GM23248 (cell line): ENCODE data around the gene JSRP1. TPM values are rescaled to one million over a fixed set of nuclear protein-coding genes. Genes with fewer than 3 reads are reported as not detected.

ENCODE experiments used
- DNase-seq: peaks from one replicate; pipeline ENCODE4 v3.0.0-alpha.2; 2015
- H2AFZ ChIP-seq: fragments of 200-600 bp; sonication (generic); 2 replicates; pipeline ENCODE4 v1.6.1; 2016; ENCODE audit warnings: antibody characterized with exemption
- H3F3A ChIP-seq: fragments of 200-600 bp; sonication (generic); 2 replicates; pipeline ENCODE4 v1.6.1; 2016; ENCODE audit warnings: mild to moderate bottlenecking, antibody characterized with exemption, mixed run types; ENCODE audit not compliant: insufficient read depth
- H3K27ac ChIP-seq: fragments of 200-600 bp; sonication (generic); 2 replicates; pipeline ENCODE4 v1.5.1; 2016; ENCODE audit warnings: mild to moderate bottlenecking
- H3K27me3 ChIP-seq: fragments of 200-600 bp; sonication (generic); replicated peaks from 2 replicates; pipeline ENCODE4 v1.6.1; 2016; ENCODE audit warnings: mild to moderate bottlenecking; ENCODE audit not compliant: insufficient read depth
- H3K36me3 ChIP-seq: fragments of 200-600 bp; sonication (generic); 2 replicates; pipeline ENCODE4 v1.6.1; 2016; ENCODE audit warnings: low read depth, mild to moderate bottlenecking
- H3K4me1 ChIP-seq: fragments of 200-600 bp; sonication (generic); 2 replicates; pipeline ENCODE4 v1.6.1; 2016; ENCODE audit warnings: mild to moderate bottlenecking; ENCODE audit not compliant: insufficient read depth
- H3K4me2 ChIP-seq: fragments of 200-600 bp; sonication (generic); one replicate; pipeline ENCODE4 v1.6.1; 2016; ENCODE audit warnings: mild to moderate bottlenecking; ENCODE audit not compliant: unreplicated experiment
- H3K4me3 ChIP-seq: fragments of 200-600 bp; sonication (generic); 2 replicates; pipeline ENCODE4 v1.5.1; 2016; ENCODE audit warnings: mild to moderate bottlenecking
- H3K79me2 ChIP-seq: fragments of 200-600 bp; sonication (generic); 2 replicates; pipeline ENCODE4 v1.6.1; 2016; ENCODE audit warnings: mild to moderate bottlenecking; ENCODE audit not compliant: insufficient read depth
- H3K9ac ChIP-seq: fragments of 200-600 bp; sonication (generic); 2 replicates; pipeline ENCODE4 v1.6.1; 2016; ENCODE audit warnings: mild to moderate bottlenecking
- H3K9me2 ChIP-seq: fragments of 200-600 bp; sonication (generic); 2 replicates; pipeline ENCODE4 v1.6.1; 2016; ENCODE audit warnings: mixed run types, mild to moderate bottlenecking, moderate library complexity; ENCODE audit not compliant: insufficient read depth
- H3K9me3 ChIP-seq: fragments of 200-600 bp; sonication (generic); one replicate; pipeline ENCODE4 v1.6.1; 2017; ENCODE audit warnings: low read depth
- H4K20me1 ChIP-seq: fragments of 200-600 bp; sonication (generic); 2 replicates; pipeline ENCODE4 v1.6.0; 2016; ENCODE audit not compliant: insufficient read depth
- EZH2 ChIP-seq: fragments of 200-600 bp; sonication (generic); IDR thresholded peaks from 2 replicates; pipeline ENCODE4 v1.6.1; 2018; ENCODE audit warnings: antibody characterized with exemption, mild to moderate bottlenecking; ENCODE audit not compliant: insufficient read depth, poor library complexity, severe bottlenecking
- EZH2phosphoT487 ChIP-seq: fragments of 200-600 bp; sonication (generic); IDR thresholded peaks from 2 replicates; pipeline ENCODE4 v1.6.1; 2018; ENCODE audit warnings: antibody characterized with exemption, moderate library complexity, mild to moderate bottlenecking, low read depth; ENCODE audit not compliant: insufficient read depth
- WGBS, 2 experiments: methylation state at CpG; one replicate each; pipeline ENCODE4 v1.1.6; 2015 to 2017; ENCODE audit warnings: low lambda C conversion rate in 2 of 2, low coverage in 1 of 2; ENCODE audit errors: missing lambda C conversion rate in 2 of 2; 5-methylcytosine and 5-hydroxymethylcytosine counted together
- in situ Hi-C: fragments of 300-500 bp; cut with MboI; formaldehyde crosslinking; loops from 2 replicates; pipeline ENCODE4 v1.15.0; 2020
- polyA plus RNA-seq: library from polyadenylated mRNA; unstranded; fragments of >200 nt; fragmentation: Nextera tagmentation; extraction: Ambion mirVana; gene quantifications from 2 replicates; pipeline ENCODE4 v1.2.1, GENCODE V29; 2016
- total RNA-seq: library from RNA; depleted of rRNA; stranded (reverse); fragments of >200 nt; shearing (Covaris generic); gene quantifications from 2 replicates; pipeline ENCODE4 v1.2.3, GENCODE V29; 2014

Gene JSRP1
- total and polyA plus RNA-seq, 2 experiments from 2014 or later, result not detected

DNA sequence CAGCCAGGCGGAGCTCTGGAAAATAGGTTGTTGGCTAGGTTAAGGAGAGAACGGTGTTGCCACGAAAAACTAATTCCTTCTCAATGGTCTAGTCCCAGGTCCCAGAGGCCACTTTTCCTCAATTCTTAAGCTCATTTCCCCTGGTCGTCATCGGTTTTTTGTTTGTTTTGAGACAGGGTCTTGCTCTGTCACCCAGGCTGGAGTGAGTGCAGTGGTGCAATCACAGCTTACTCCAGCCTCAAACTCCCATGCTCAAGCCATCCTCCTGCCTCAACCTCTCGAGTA lies 18.4 kb downstream of the JSRP1 start:
- peak overlapping the region; percentile 83 for H3K4me3 ChIP-seq
- no peaks in the 10 kb centered on the region for H3K9me2 ChIP-seq
- no peak overlapping the region for H2AFZ ChIP-seq
- WGBS, 2 experiments, result 66 to 69% methylated on average over 6 of the region's 6 CpGs
- TF ChIP-seq EZH2 (no peak), EZH2phosphoT487 (no peak)
- H3K9me3 ChIP-seq, result no peaks in the 10 kb centered on the region
- H3K36me3 ChIP-seq, result no peaks in the 10 kb centered on the region
- peaks cover 92% of the 10 kb centered on the region for H3K79me2 ChIP-seq
- H3K27me3 ChIP-seq, result no peaks in the 10 kb centered on the region
- no peak for DNase-seq
- peaks cover 10% of the 10 kb centered on the region; the same call in 1 of the 2 replicates for H4K20me1 ChIP-seq
- in situ Hi-C loops, result no loop called here
- H3K27ac ChIP-seq, result peak overlapping the region; percentile 92; the same call in 1 of the 2 replicates
- H3K4me2 ChIP-seq, result peak overlapping the region; percentile 75
- H3F3A ChIP-seq, result peaks cover 19% of the 10 kb centered on the region
- H3K9ac ChIP-seq, result peak overlapping the region; percentile 92
- peaks cover 31% of the 10 kb centered on the region for H3K4me1 ChIP-seq

DNA sequence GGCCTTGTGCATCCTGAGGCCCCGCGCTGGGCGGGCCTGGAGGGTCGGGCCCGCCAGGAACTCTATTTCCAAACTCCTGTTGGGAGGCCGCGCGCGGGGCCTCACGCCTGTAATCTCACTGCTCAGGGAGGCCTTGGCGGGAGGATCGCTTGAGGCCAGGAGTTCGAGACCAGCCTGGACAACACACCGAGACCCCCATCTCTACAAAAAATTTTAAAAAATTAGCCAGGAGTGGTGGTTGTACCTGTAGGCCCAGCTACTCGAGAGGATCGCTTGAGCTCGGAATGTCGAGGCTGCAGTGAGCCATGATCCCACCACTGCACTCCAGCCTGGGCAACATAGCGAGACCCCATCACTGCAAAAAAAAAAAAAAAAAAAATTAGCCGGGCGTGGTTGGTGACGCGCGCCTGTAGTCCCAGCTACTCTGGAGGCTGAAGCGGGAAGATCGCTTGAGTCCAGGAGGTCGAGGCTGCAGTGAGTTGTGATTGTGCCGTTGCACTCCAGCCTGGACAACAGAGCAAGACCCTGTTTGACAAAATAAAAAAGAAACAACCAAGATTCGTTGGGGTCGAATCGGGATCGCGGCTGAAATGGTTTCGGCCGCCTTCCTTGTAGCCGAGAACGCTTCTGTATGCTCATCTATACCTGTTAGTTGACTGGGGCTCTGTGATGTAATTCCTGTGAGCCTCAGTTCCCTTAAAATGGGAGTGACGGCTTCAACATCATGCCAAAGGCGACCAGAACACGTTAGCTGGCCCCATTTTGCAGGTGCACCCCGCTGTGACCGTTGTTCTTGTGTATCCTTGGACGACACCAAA lies 19.0 kb downstream of the JSRP1 start:
- peaks cover 9% of the 10 kb centered on the region; the same call in 1 of the 2 replicates for H4K20me1 ChIP-seq
- H3K4me3 ChIP-seq, result peak overlapping the region; percentile 83
- peak overlapping the region; percentile 92 for H3K27ac ChIP-seq
- H3K36me3 ChIP-seq, result no peaks in the 10 kb centered on the region
- H3K9ac ChIP-seq, result peak overlapping the region; percentile 92
- no peaks in the 10 kb centered on the region for H3K9me2 ChIP-seq
- H3F3A ChIP-seq, result peaks cover 24% of the 10 kb centered on the region
- H3K9me3 ChIP-seq, result no peaks in the 10 kb centered on the region
- H3K79me2 ChIP-seq, result peaks cover 92% of the 10 kb centered on the region
- peak overlapping the region; percentile 66; the same call in 1 of the 2 replicates for H2AFZ ChIP-seq
- DNase-seq, result peak; percentile 53
- H3K4me1 ChIP-seq, result peaks cover 31% of the 10 kb centered on the region
- in situ Hi-C loops, result no loop called here
- no peak for TF ChIP-seq EZH2
- no peak for TF ChIP-seq EZH2phosphoT487
- H3K27me3 ChIP-seq, result no peaks in the 10 kb centered on the region
- peak overlapping the region; percentile 75 for H3K4me2 ChIP-seq
- 21% methylated on average over 38 to 39 of the region's 43 CpGs for WGBS, 2 experiments

DNA sequence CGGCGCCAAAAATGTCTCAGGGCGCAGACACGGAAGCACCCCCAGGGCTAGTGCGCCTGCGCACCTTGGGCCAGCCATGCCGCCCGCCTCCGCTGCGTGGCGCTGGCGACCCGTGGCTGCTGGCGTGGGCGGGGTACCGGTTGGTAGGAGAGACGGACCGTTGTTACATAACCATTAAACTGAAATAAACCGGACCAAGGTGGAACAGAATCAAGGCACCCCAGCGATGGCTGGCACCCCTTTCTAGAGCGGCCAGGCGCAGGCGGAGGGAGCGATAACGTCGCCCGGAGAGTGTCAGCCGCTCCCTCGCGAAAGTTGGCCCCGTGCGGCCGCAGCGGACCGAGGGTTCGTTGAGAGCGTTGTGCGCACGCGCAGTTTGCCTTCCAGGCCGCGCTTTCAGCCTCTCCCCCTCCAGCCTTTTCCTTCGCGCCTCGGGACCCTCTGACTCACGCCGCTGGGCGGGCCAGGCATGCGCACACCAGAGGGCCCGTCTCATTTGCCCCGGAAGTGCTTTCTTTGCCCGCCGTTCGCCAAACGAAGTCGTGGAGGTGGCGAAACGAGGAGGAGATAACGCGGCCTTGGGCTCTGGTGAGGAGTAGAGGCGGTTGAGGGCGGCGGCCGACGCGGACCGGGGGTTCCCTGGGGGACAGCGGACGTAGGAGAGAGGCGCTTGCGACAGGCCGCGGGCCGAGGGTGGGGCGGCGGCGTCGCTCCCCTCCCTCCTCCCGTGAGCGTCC lies 19.7 kb downstream of the JSRP1 start, which contains the start of the genes PLEKHJ1 and SF3A2:
Gene PLEKHJ1, minus strand, starts transcription at position 16 of the 737 bp plus-strand sequence. CDS start 81 bp downstream, outside the sequence.
Gene SF3A2, plus strand, starts transcription at position 511 of the 737 bp plus-strand sequence. CDS start 6,595 bp downstream, outside the sequence.
- H3F3A ChIP-seq, result peaks cover 29% of the 10 kb centered on the region; the same call in 1 of the 2 replicates
- 1 to 2% methylated on average over 70 to 71 of the region's 80 CpGs for WGBS, 2 experiments
- peak within 1 kb of the TSS; percentile 92 for H3K9ac ChIP-seq
- no peaks in the 10 kb centered on the region for H3K36me3 ChIP-seq
- no peaks in the 10 kb centered on the region for H3K9me3 ChIP-seq
- no peaks in the 10 kb centered on the region for H3K27me3 ChIP-seq
- H3K79me2 ChIP-seq, result peaks cover 92% of the 10 kb centered on the region
- H3K4me3 ChIP-seq, result peak within 1 kb of the TSS; percentile 83
- peaks cover 8% of the 10 kb centered on the region; the same call in 1 of the 2 replicates for H4K20me1 ChIP-seq
- peak within 1 kb of the TSS; percentile 66 for H2AFZ ChIP-seq
- no peak for TF ChIP-seq EZH2phosphoT487
- no peak for TF ChIP-seq EZH2
- peak; percentile 99 for DNase-seq
- H3K9me2 ChIP-seq, result no peaks in the 10 kb centered on the region
- H3K4me1 ChIP-seq, result peaks cover 31% of the 10 kb centered on the region
- H3K27ac ChIP-seq, result peak within 1 kb of the TSS; percentile 92
- H3K4me2 ChIP-seq, result peak within 1 kb of the TSS; percentile 97
- in situ Hi-C loops, result no loop called here

DNA sequence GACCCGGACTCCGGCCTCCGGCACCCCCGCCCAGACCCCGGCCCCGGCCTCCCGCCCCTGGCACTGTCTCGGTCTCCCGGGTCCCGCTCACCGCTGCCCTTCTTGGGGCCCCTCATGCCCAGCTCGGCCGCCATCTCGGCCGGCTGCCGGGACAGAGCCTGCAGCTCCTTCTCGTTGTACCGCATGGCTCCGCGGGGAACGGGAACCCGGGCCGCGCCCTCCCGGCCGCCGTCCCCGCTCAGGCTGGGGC lies 20.2 kb downstream of the JSRP1 start:
- Histone ChIP-seq H3K9me2 (no peaks in the 10 kb centered on the region), H3K4me1 (peaks cover 26% of the 10 kb centered on the region), H3K27me3 (no peaks in the 10 kb centered on the region), H3K36me3 (no peaks in the 10 kb centered on the region), H2AFZ (peak overlapping the region; percentile 66), H3K27ac (peak overlapping the region; percentile 92), H3K79me2 (peaks cover 89% of the 10 kb centered on the region), H3K9me3 (no peaks in the 10 kb centered on the region), H3K4me3 (peak overlapping the region; percentile 83), H3K9ac (peak overlapping the region; percentile 92), H3K4me2 (peak overlapping the region; percentile 97), H4K20me1 (peaks cover 8% of the 10 kb centered on the region; the same call in 1 of the 2 replicates), H3F3A (peaks cover 31% of the 10 kb centered on the region; the same call in 1 of the 2 replicates)
- in situ Hi-C loops, result no loop called here
- no peak for TF ChIP-seq EZH2phosphoT487
- TF ChIP-seq EZH2, result no peak
- DNase-seq, result no peak
- 1 to 4% methylated on average over 20 to 26 of the region's 28 CpGs for WGBS, 2 experiments
